Mammary epithelial cell (primary cell): ENCODE data around the gene SH3GLB1.

Source experiments
- CTCF ChIP-seq, 2 donors: IDR thresholded peaks in 1 of 2; conservative IDR thresholded peaks in 1 of 2; 2 replicates each; pipeline ENCODE4 v1.5.1; 2011 to 2012; ENCODE audit warnings: inconsistent platforms in 2 of 2, low read length in 2 of 2, mild to moderate bottlenecking in 2 of 2, control low read depth in 1 of 2, low read depth in 1 of 2; ENCODE audit not compliant: insufficient read depth in 1 of 2; ENCODE audit errors: extremely low read depth in 1 of 2
- EZH2 ChIP-seq: IDR thresholded peaks from 2 replicates; pipeline ENCODE4 v1.6.1; 2012; ENCODE audit warnings: low read length, inconsistent platforms, borderline replicate concordance

GRCh38 chr1:86764523-86764922 is 60.1 kb downstream of the SH3GLB1 start:
- no peak for TF ChIP-seq CTCF (conservative IDR thresholded peaks at IDR 0.05 in 1 of 2, IDR thresholded peaks at IDR 0.05 in 1 of 2; ENCODE audit: extremely low read depth in 1 of 2, insufficient read depth in 1 of 2, low read depth in 1 of 2, low read length in 2 of 2)
- TF ChIP-seq EZH2: no peak
